GM18508 (cell line): ENCODE measurements around the gene GPC5.

Source experiments
- ATAC-seq: cut with Tn5 transposase; IDR thresholded peaks from one replicate; pipeline ENCODE4 v1.9.1; 2021; ENCODE audit warnings: moderate number of reproducible peaks; ENCODE audit not compliant: insufficient read depth, unreplicated experiment

GPC5 gene

GRCh38 chr13:91579320-91579719, 180.9 kb downstream of the GPC5 start:
- no peak for ATAC-seq

- no peak for ATAC-seq
These were observed 182.3 kb downstream of the GPC5 start for GRCh38 chr13:91580749-91581148.

- no peak for ATAC-seq
These were observed 188.2 kb downstream of the GPC5 start for GRCh38 chr13:91586609-91587008.

- no peak for ATAC-seq
These were observed 190.1 kb downstream of the GPC5 start for GRCh38 chr13:91588541-91588940.

- ATAC-seq = no peak
These were observed 193.9 kb downstream of the GPC5 start for GRCh38 chr13:91592056-91593014.

- no peak for ATAC-seq
These were observed 195.0 kb downstream of the GPC5 start for GRCh38 chr13:91593456-91593855.

GRCh38 chr13:91594061-91594460, 195.6 kb downstream of the GPC5 start:
- no peak for ATAC-seq

GRCh38 chr13:91595677-91596076, 197.3 kb downstream of the GPC5 start:
- no peak for ATAC-seq

GRCh38 chr13:91596842-91597241, 198.4 kb downstream of the GPC5 start:
- no peak for ATAC-seq

GRCh38 chr13:91598655-91599054, 200.2 kb downstream of the GPC5 start:
- no peak for ATAC-seq

- no peak for ATAC-seq
These were observed 202.9 kb downstream of the GPC5 start for GRCh38 chr13:91601273-91601672.

GRCh38 chr13:91601807-91602206, 203.4 kb downstream of the GPC5 start:
- ATAC-seq = no peak

- no peak for ATAC-seq
These were observed 210.9 kb downstream of the GPC5 start for GRCh38 chr13:91609353-91609752.

GRCh38 chr13:91618315-91618714, 219.9 kb downstream of the GPC5 start:
- no peak for ATAC-seq

- no peak for ATAC-seq
These were observed 222.3 kb downstream of the GPC5 start for GRCh38 chr13:91620670-91621141.

GRCh38 chr13:91621161-91621560, 222.7 kb downstream of the GPC5 start:
- no peak for ATAC-seq

- ATAC-seq = no peak
These were observed 223.5 kb downstream of the GPC5 start for GRCh38 chr13:91621963-91622362.

GRCh38 chr13:91622778-91623550, 224.5 kb downstream of the GPC5 start:
- ATAC-seq = no peak

- ATAC-seq = no peak
These were observed 229.7 kb downstream of the GPC5 start for GRCh38 chr13:91627952-91628739.

GRCh38 chr13:91630946-91631345, 232.5 kb downstream of the GPC5 start:
- ATAC-seq = no peak
